D721Med (cell line): ENCODE measurements around the gene DCLK2.

Experiments used
- DNase-seq: peaks from one replicate; pipeline ENCODE4 v3.0.0; 2011; ENCODE audit warnings: low spot score; ENCODE audit not compliant: insufficient read length
- FAIRE-seq: peaks from 2 replicates; lab custom pipeline; 2011; peaks lifted over from hg19 to GRCh38; lab: Jason Lieb, UNC
- TF ChIP-seq, protein P1 (sequence below): IDR thresholded peaks from 2 replicates; pipeline ENCODE4 v1.5.1; 2012; ENCODE audit warnings: mild to moderate bottlenecking, control low read depth; ENCODE audit not compliant: insufficient read depth; ENCODE audit errors: missing control alignments

DCLK2 gene

GRCh38 chr4:150297861-150298474, 219.7 kb downstream of the DCLK2 start:
- TF ChIP-seq, protein P1, sequence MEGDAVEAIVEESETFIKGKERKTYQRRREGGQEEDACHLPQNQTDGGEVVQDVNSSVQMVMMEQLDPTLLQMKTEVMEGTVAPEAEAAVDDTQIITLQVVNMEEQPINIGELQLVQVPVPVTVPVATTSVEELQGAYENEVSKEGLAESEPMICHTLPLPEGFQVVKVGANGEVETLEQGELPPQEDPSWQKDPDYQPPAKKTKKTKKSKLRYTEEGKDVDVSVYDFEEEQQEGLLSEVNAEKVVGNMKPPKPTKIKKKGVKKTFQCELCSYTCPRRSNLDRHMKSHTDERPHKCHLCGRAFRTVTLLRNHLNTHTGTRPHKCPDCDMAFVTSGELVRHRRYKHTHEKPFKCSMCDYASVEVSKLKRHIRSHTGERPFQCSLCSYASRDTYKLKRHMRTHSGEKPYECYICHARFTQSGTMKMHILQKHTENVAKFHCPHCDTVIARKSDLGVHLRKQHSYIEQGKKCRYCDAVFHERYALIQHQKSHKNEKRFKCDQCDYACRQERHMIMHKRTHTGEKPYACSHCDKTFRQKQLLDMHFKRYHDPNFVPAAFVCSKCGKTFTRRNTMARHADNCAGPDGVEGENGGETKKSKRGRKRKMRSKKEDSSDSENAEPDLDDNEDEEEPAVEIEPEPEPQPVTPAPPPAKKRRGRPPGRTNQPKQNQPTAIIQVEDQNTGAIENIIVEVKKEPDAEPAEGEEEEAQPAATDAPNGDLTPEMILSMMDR = peak; percentile 88
- FAIRE-seq (peak; percentile 91), DNase-seq (no peak)

DNA sequence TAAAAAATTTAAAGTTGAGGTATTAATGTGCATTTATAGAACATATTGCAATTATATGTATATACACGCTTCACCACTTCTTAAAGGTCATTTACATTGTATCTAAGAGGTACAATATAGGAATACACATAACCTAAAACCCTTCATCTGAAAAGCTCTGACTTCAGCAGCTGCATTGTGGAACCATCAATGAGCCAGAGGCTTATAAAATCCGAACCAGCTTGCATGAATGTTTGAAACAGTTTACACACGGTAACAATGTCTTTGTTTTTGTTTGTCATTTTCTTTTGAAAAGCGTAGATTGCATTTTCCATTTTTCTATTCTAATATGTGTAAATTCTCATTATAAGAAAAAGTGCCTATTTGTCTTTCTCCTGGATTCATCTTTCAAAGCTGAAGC, 221.6 kb downstream of the DCLK2 start:
- peak; percentile 21 for FAIRE-seq
- no peak for DNase-seq
- TF ChIP-seq, protein P1 = no peak

DNA sequence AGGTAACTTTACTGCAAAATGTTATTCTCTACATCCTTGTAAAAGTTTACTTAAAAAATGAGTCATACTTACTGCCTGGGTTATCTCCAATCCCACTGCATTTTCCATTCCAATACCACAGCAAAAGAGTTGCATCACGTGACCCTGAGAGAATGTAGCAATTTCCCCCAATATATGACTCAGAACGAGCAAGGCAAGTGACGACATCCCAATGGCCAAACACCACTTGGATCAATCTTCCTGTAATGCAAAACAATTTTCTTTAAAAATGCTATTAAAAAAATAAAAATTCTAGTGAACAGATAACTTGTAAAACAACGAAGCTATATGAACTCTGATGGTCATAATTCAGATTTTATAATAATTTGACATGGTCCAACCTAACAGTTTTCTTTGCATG, 224.3 kb downstream of the DCLK2 start:
- FAIRE-seq (peak; percentile 6), DNase-seq (no peak)

DNA sequence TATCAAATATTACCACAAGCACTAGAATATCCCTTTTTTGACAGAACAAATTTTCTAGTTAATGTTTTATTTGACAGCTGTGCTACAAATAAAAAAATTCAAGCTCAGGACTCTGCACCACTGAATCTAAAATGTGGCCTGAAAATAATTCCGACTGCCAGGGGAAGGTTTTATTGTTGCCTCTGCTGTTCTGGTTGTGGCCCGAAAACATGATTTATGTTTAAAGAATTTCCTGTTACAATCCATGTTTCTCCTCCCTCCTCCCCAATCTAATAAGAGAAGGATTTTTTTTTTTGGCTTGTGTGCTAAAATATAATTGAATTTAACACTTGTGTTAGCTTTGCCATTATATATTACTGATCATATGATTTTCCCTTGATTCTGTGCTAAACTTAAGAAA, 227.8 kb downstream of the DCLK2 start:
- FAIRE-seq (no peak), DNase-seq (no peak)
- TF ChIP-seq, protein P1 = no peak

More for the DNA sequence above, 224.3 kb downstream of the DCLK2 start:
- TF ChIP-seq, protein P1 = no peak

DNA sequence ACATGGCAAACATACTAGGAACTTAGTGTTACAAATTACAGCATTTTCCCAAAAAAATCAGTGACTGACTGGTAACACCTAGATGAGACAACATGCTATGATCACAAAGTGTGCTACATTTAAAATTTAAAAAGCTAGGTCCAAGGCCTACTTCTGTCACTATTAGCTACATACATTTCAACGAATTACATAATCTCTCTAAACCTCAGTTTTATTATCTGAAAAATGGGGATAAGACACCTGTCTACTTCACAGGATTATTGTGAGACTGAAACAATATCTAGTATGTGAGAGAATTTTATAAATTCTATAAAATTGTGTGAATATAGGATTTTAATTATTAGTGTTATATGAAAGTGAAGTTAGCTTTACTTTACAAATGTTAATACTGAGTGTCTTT, 228.5 kb downstream of the DCLK2 start:
- TF ChIP-seq, protein P1 = no peak
- FAIRE-seq (peak; percentile 29), DNase-seq (no peak)
